ENCODE measurements around the gene NPPB. TPM values are rescaled to one million over a fixed set of nuclear protein-coding genes. Genes with fewer than 3 reads are reported as not detected.

The NPPB gene
- total RNA-seq, 1 donor from 2014 or later = not detected

GRCh38 chr1:11856698-11857097 is 2.0 kb downstream of the NPPB start:
- DNase-seq = no peak

- DNase-seq = no peak
These were observed 3.3 kb downstream of the NPPB start for GRCh38 chr1:11855430-11855829.

- no peak for DNase-seq
These were observed 4.2 kb downstream of the NPPB start for GRCh38 chr1:11854519-11854918.

GRCh38 chr1:11851180-11851579 is 7.6 kb downstream of the NPPB start:
- no peak for DNase-seq

GRCh38 chr1:11850156-11850555 is 8.6 kb downstream of the NPPB start:
- DNase-seq = no peak

GRCh38 chr1:11848373-11848700 is 10.4 kb downstream of the NPPB start:
- DNase-seq = no peak

- no peak for DNase-seq
These were observed 10.9 kb downstream of the NPPB start, which contains the start of gene NPPA for GRCh38 chr1:11847667-11848372. TSS of gene NPPA (minus strand) at chr1:11847783. CDS start at chr1:11847684, 99 bp downstream.

GRCh38 chr1:11845641-11846335 is 13.0 kb downstream of the NPPB start:
- DNase-seq = peak; percentile 52

- peak; percentile 62 for DNase-seq
These were observed 16.3 kb downstream of the NPPB start for GRCh38 chr1:11842154-11843041.

- DNase-seq = no peak
These were observed 17.2 kb downstream of the NPPB start for GRCh38 chr1:11841245-11842153.

GRCh38 chr1:11839727-11840705 is 18.7 kb downstream of the NPPB start:
- no peak for DNase-seq

- DNase-seq = peak; percentile 77
These were observed 20.1 kb downstream of the NPPB start for GRCh38 chr1:11838349-11839272.

- no peak for DNase-seq
These were observed 20.9 kb downstream of the NPPB start for GRCh38 chr1:11837767-11838348.

GRCh38 chr1:11836955-11837766 is 21.6 kb downstream of the NPPB start:
- DNase-seq = no peak

GRCh38 chr1:11835441-11836225 is 23.1 kb downstream of the NPPB start:
- DNase-seq = no peak

- DNase-seq = no peak
These were observed 24.8 kb downstream of the NPPB start for GRCh38 chr1:11833900-11834299.

- DNase-seq = no peak
These were observed 25.2 kb downstream of the NPPB start for GRCh38 chr1:11833497-11833896.

Data from dermis blood vessel endothelial cell (primary cell).